GM12878 (cell line): ENCODE measurements around the gene LIFR. TPM values are rescaled to one million over a fixed set of nuclear protein-coding genes. Genes with fewer than 3 reads are reported as not detected.

Experiments
- ATAC-seq: fragments of 200-7000 bp; cut with Tn5 transposase; 3 replicates; pipeline ENCODE4 v1.9.1; 2020; ENCODE audit warnings: mild to moderate bottlenecking, moderate library complexity
- BruUV-seq: library from RNA; stranded (reverse); fragments of 400-500 nt; replicated peaks from 2 replicates; lab custom pipeline; 2021; lab: Mats Ljungman, UMichigan
- CTCF ChIA-PET: fragments of 300-600 bp; sonication (Branson Sonifier 250); formaldehyde crosslinking; extraction: SDS; loops from one replicate; lab custom pipeline; 2021; ENCODE audit warnings: inconsistent platforms; lab: Yijun Ruan, JAX
- POLR2A ChIA-PET: fragments of 350-600 bp; formaldehyde crosslinking; extraction: SDS; loops from one replicate; lab custom pipeline; 2021; ENCODE audit warnings: inconsistent platforms; lab: Charles Lee
- RAD21 ChIA-PET: fragments of 300-600 bp; sonication (Branson Sonifier 250); formaldehyde crosslinking; loops from one replicate; lab custom pipeline; 2023; ENCODE audit warnings: antibody characterized with exemption; ENCODE audit not compliant: unreplicated experiment; lab: Charles Lee
- SMC1A ChIA-PET: fragments of 300-600 bp; sonication (Branson Sonifier 250); formaldehyde crosslinking; loops from one replicate; lab custom pipeline; 2023; ENCODE audit not compliant: unreplicated experiment, uncharacterized antibody; lab: Charles Lee
- DNase-seq: peaks from one replicate; pipeline ENCODE4 v3.0.0-alpha.2; 2011; ENCODE audit warnings: low read depth, low spot score
- FAIRE-seq: peaks from 3 replicates; lab custom pipeline; 2011; peaks lifted over from hg19 to GRCh38; lab: Jason Lieb, UNC
- H2AFZ ChIP-seq: 2 replicates; pipeline ENCODE4 v1.6.0; 2011; ENCODE audit warnings: low read depth, low read length, control low read depth; ENCODE audit not compliant: control insufficient read depth
- H3K27ac ChIP-seq: 2 replicates; pipeline ENCODE4 v1.5.1; 2011; ENCODE audit warnings: control low read depth; ENCODE audit not compliant: control insufficient read depth, insufficient read depth
- H3K27me3 ChIP-seq, 2 experiments: replicated peaks in 1 of 2; 2 replicates each; pipeline versions ENCODE4 v1.6.0 to v1.6.1; 2011; ENCODE audit warnings: low read length in 1 of 2; ENCODE audit not compliant: control insufficient read depth in 2 of 2, insufficient read depth in 2 of 2
- H3K36me3 ChIP-seq, 2 experiments: 2 replicates each; pipeline ENCODE4 v1.5.1; 2011; ENCODE audit warnings: low read length in 1 of 2; ENCODE audit not compliant: control insufficient read depth in 2 of 2, insufficient read depth in 2 of 2
- H3K4me1 ChIP-seq: 2 replicates; pipeline ENCODE4 v1.6.1; 2011; ENCODE audit warnings: mild to moderate bottlenecking, low read length, moderate library complexity, mixed read lengths; ENCODE audit not compliant: control insufficient read depth, insufficient read depth
- H3K4me2 ChIP-seq: 2 replicates; pipeline ENCODE4 v1.6.0; 2011; ENCODE audit warnings: control low read depth; ENCODE audit not compliant: control insufficient read depth, insufficient read depth
- H3K4me3 ChIP-seq: fragments of 200-600 bp; sonication (generic); 2 replicates; pipeline ENCODE4 v1.5.1; 2016
- H3K79me2 ChIP-seq: 2 replicates; pipeline ENCODE4 v1.6.0; 2011; ENCODE audit warnings: low read length; ENCODE audit not compliant: control insufficient read depth, insufficient read depth
- H3K9ac ChIP-seq: 2 replicates; pipeline ENCODE4 v1.8.0; 2011; ENCODE audit warnings: low read length, control low read depth, mixed read lengths; ENCODE audit not compliant: control insufficient read depth, insufficient read depth
- H3K9me3 ChIP-seq: replicated peaks from 3 replicates; pipeline ENCODE4 v1.5.1; 2011; ENCODE audit warnings: mild to moderate bottlenecking, low read length; ENCODE audit not compliant: control insufficient read depth, insufficient read depth
- H4K20me1 ChIP-seq: 2 replicates; pipeline ENCODE4 v1.6.0; 2011; ENCODE audit not compliant: control insufficient read depth, insufficient read depth
- BHLHE40 ChIP-seq, 2 experiments: fragments of 450-650 bp in 1 of 2; IDR thresholded peaks; 2 replicates each; pipeline ENCODE4 v1.6.1; 2011 to 2017; ENCODE audit warnings: low read depth in 2 of 2, borderline replicate concordance in 1 of 2, improper control_type of control experiment in 1 of 2, low read length in 1 of 2, mild to moderate bottlenecking in 1 of 2
- BRCA1 ChIP-seq: IDR thresholded peaks from 2 replicates; pipeline ENCODE4 v1.6.1; 2011; ENCODE audit warnings: low read depth, low read length, improper control_type of control experiment
- CREM ChIP-seq: IDR thresholded peaks from 2 replicates; pipeline ENCODE4 v1.6.1; 2014; ENCODE audit warnings: antibody characterized with exemption, low read depth
- KDM1A ChIP-seq: fragments of 200-600 bp; sonication (generic); IDR thresholded peaks from 2 replicates; pipeline ENCODE4 v1.6.1; 2016; ENCODE audit warnings: borderline replicate concordance
- MYC ChIP-seq: IDR thresholded peaks from 2 replicates; pipeline ENCODE4 v1.6.1; 2011; ENCODE audit warnings: mild to moderate bottlenecking, low read length, moderate library complexity, inconsistent platforms; ENCODE audit not compliant: insufficient read depth, insufficient replicate concordance, insufficient read length, severe bottlenecking
- PAX8 ChIP-seq: fragments of 450-650 bp; IDR thresholded peaks from 2 replicates; pipeline ENCODE4 v1.6.1; 2017; ENCODE audit warnings: mild to moderate bottlenecking, moderate library complexity
- REST ChIP-seq: IDR thresholded peaks from 2 replicates; pipeline ENCODE4 v1.6.1; 2012; ENCODE audit warnings: mild to moderate bottlenecking, low read depth, low read length
- TAF1 ChIP-seq: IDR thresholded peaks from 2 replicates; pipeline ENCODE4 v1.6.1; 2011; ENCODE audit warnings: mild to moderate bottlenecking, low read depth, low read length, borderline replicate concordance
- ZBED1 ChIP-seq: IDR thresholded peaks from 2 replicates; pipeline ENCODE4 v1.6.1; 2016; ENCODE audit warnings: borderline replicate concordance
- ZNF274 ChIP-seq: IDR thresholded peaks from one replicate; pipeline ENCODE4 v1.8.0; 2011; ENCODE audit not compliant: insufficient read length, insufficient read depth
- WGBS: methylation state at CpG from one replicate; pipeline ENCODE4 v1.1.6; 2016; ENCODE audit warnings: low lambda C conversion rate; ENCODE audit not compliant: insufficient replicate concordance, insufficient coverage; ENCODE audit errors: missing lambda C conversion rate; 5-methylcytosine and 5-hydroxymethylcytosine counted together
- in situ Hi-C: fragments of 300-500 bp; cut with MboI; formaldehyde crosslinking; loops from 9 replicates; pipeline ENCODE4 v1.14.3; 2018; ENCODE audit warnings: mixed read lengths
- intact Hi-C: fragments of 100-400 bp; cut with micrococcal nuclease; formaldehyde crosslinking; loops from one replicate; pipeline ENCODE4 v1.14.2; 2022; ENCODE audit not compliant: unreplicated experiment
- polyA plus RNA-seq, 11 experiments: library from polyadenylated mRNA; depleted of rRNA in 4 of 11; unstranded in 6 of 11; stranded (reverse) in 5 of 11; fragments of >200 nt; fragmentation: Nextera tagmentation in 4 of 11; fragmentation: Illumina TruSeq in 1 of 11; extraction: Ambion mirVana in 4 of 11; extraction: Trizol in 1 of 11; gene quantifications; 1 replicate in 1 of 11; 2 replicates in 10 of 11; pipeline versions ENCODE4 v1.2.1 to v1.2.3, GENCODE V29; 2011 to 2016; ENCODE audit warnings: inconsistent platforms in 2 of 11, missing spikeins in 2 of 11, low read depth in 1 of 11
- total RNA-seq, 4 experiments: library from RNA; depleted of rRNA in 3 of 4; stranded (reverse); fragments of >200 nt in 3 of 4; fragmentation: Illumina TruSeq in 1 of 4; extraction: Trizol in 1 of 4; gene quantifications; 2 replicates each; pipeline versions ENCODE4 v1.2.1 to v1.2.3, GENCODE V29; 2013 to 2021
- TF ChIP-seq, protein P1 (sequence below): IDR thresholded peaks from 2 replicates; pipeline ENCODE4 v1.6.1; 2012; ENCODE audit warnings: low read length, inconsistent platforms

The LIFR gene
- total and polyA plus RNA-seq, 10 of the 15 experiments (the other 5 are each of a cell fraction or from before 2014, with no cell fraction given) = 0.10 TPM; not detected in 9

DNA sequence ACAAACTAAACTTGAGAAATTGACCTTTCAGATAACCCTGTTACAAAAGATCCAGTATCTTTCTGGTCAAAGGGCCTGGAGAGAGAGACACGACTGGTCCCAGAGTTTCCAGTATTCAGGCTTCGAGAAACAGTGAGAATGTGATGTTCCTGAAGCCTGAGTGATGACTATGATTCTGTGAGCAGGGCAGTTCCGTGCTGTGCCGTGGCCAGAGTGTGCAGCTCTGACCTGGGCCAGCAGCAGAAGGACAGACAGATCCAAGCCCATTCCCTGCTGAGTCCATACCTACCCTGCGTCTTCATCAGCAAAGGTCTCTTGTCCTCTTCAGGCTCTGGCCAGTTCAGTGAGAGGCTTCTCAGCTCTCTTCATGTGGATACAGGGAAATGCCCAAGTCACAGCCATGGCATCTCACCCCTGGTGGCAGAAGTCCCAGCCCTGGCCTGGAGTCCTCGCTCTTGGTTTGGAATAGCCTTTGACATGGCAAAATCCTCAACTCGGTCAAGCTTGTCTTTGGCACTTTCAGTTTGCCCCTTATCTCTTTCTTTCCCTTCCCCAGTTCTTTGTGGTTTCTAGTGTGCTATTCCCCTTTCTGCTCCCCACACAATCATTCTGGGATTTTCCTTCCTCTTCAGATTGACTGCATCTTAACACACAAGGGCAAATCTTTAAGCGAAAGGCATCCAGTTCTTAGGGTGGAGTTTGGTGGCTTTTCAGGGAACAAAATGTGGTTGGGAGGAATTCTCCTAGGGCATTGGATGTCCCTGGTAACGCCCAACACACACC is 107.7 kb downstream of the LIFR start:
- in situ Hi-C loops = loop anchor here (25.0 kb wide), 1 partner anchor 639 kb away; no protein-coding TSS in a partner anchor
- Histone ChIP-seq H3K9ac (no peak overlapping the region), H3K36me3 (no peaks in the 10 kb centered on the region), H2AFZ (no peak overlapping the region), H3K27me3 (peaks cover 0 to 10% of the 10 kb centered on the region in 2 experiments), H4K20me1 (no peaks in the 10 kb centered on the region), H3K79me2 (no peaks in the 10 kb centered on the region), H3K4me2 (no peak overlapping the region), H3K4me1 (peaks cover 13% of the 10 kb centered on the region), H3K9me3 (no peaks in the 10 kb centered on the region; the same call in 2 of the 3 replicates), H3K27ac (no peak overlapping the region), H3K4me3 (no peak overlapping the region)
- DNase-seq (no peak), ATAC-seq (no peak), FAIRE-seq (no peak)
- ChIA-PET SMC1A (no interaction called here), CTCF (interaction anchor here (0.8 kb wide), 1 partner anchor 7 kb away, joined by 5 read pairs; no protein-coding TSS in a partner anchor), POLR2A (no interaction called here), RAD21 (no interaction called here)
- BruUV-seq = no TSS peak
- TF ChIP-seq BHLHE40 (IDR thresholded peaks at IDR 0.05; ENCODE audit: borderline replicate concordance in 1 of 2, low read depth in 2 of 2, low read length in 1 of 2) = no peak
- no peak for TF ChIP-seq PAX8
- no peak for TF ChIP-seq KDM1A
- TF ChIP-seq ZBED1 = no peak
- intact Hi-C loops = no loop called here
- 28% methylated on average over 9 of the region's 9 CpGs for WGBS

DNA sequence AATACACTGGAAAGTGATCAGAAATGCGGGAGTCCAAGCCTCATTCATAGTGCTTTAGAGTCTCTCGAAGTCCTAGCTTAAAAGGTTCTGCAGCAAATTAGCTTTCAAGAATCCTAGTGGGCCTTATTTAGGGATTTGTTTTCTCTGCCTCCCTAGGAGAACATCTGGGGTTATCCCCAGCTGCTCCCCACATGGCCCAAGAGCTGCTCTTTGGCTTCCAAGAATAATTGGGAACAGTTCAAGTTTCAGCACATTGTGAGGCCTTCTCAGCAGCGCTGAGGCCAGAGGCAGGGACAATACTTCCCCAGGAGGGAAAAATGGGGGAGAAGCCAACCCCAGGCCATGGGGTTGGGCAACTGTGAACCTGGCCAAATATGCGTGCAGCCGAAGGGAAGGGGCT is 108.7 kb downstream of the LIFR start:
- DNase-seq (no peak), ATAC-seq (no peak), FAIRE-seq (no peak)
- no TSS peak for BruUV-seq
- Histone ChIP-seq H3K27ac (no peak overlapping the region), H3K4me2 (no peak overlapping the region), H2AFZ (no peak overlapping the region), H3K9me3 (no peaks in the 10 kb centered on the region; the same call in 2 of the 3 replicates), H3K4me3 (no peak overlapping the region), H3K4me1 (peaks cover 3% of the 10 kb centered on the region), H3K36me3 (no peaks in the 10 kb centered on the region), H3K27me3 (peaks cover 0 to 10% of the 10 kb centered on the region in 2 experiments), H4K20me1 (no peaks in the 10 kb centered on the region), H3K79me2 (no peaks in the 10 kb centered on the region), H3K9ac (no peak overlapping the region)
- CTCF ChIA-PET = no interaction called here
- SMC1A ChIA-PET = interaction anchor here (0.5 kb wide), 1 partner anchor 262 kb away, joined by 3 read pairs; no protein-coding TSS in a partner anchor
- WGBS = 43% methylated on average over 5 of the region's 5 CpGs
- RAD21 ChIA-PET = no interaction called here
- POLR2A ChIA-PET = interaction anchor here (0.6 kb wide), 1 partner anchor 708 kb away, joined by 3 read pairs; no protein-coding TSS in a partner anchor
- in situ Hi-C loops = loop anchor here (25.0 kb wide), 1 partner anchor 640 kb away; no protein-coding TSS in a partner anchor
- intact Hi-C loops = no loop called here
- no peak for TF ChIP-seq REST
- TF ChIP-seq CREM = no peak
- TF ChIP-seq ZNF274 = no peak
- no peak for TF ChIP-seq BRCA1
- TF ChIP-seq, protein P1, sequence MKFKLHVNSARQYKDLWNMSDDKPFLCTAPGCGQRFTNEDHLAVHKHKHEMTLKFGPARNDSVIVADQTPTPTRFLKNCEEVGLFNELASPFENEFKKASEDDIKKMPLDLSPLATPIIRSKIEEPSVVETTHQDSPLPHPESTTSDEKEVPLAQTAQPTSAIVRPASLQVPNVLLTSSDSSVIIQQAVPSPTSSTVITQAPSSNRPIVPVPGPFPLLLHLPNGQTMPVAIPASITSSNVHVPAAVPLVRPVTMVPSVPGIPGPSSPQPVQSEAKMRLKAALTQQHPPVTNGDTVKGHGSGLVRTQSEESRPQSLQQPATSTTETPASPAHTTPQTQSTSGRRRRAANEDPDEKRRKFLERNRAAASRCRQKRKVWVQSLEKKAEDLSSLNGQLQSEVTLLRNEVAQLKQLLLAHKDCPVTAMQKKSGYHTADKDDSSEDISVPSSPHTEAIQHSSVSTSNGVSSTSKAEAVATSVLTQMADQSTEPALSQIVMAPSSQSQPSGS = no peak
- no peak for TF ChIP-seq TAF1
- no peak for TF ChIP-seq MYC
